Activated CD4-positive, alpha-beta T cell treated with anti-CD3 and anti-CD28 coated beads, Interleukin-2, amount 10 ng/mL, durations not matched to agents 7 days and 5 days (primary cell): Measurements from ENCODE around the gene TRIM56. TPM values are rescaled to one million over a fixed set of nuclear protein-coding genes. Genes with fewer than 3 reads are reported as not detected.
A peak's percentile ranks its signal among the peaks of the same experiment; 100 is the strongest.
"Not testable (repeated sequence)": the region's sequence is repeated elsewhere in the genome, so short reads cannot be mapped to it uniquely, and the experiment has no call there.

Experiments
- CTCF ChIA-PET: fragments of 350-600 bp; sonication (Branson Sonifier 250); formaldehyde crosslinking; loops from one replicate; lab custom pipeline; 2021; ENCODE audit warnings: antibody characterized with exemption; lab: Charles Lee
- POLR2A ChIA-PET: fragments of 350-600 bp; sonication (Branson Sonifier 250); formaldehyde crosslinking; loops from one replicate; lab custom pipeline; 2021; ENCODE audit warnings: antibody characterized with exemption; lab: Charles Lee
- DNase-seq: peaks from one replicate; pipeline ENCODE4 v3.0.0-alpha.2; 2020
- H3K27ac Mint-ChIP-seq: one replicate; pipeline ENCODE4 v1.8.0; 2021; ENCODE audit warnings: mild to moderate bottlenecking, moderate library complexity, mixed read lengths
- H3K27me3 Mint-ChIP-seq: one replicate; pipeline ENCODE4 v1.8.0; 2021; ENCODE audit warnings: mixed read lengths
- H3K36me3 Mint-ChIP-seq: one replicate; pipeline ENCODE4 v1.8.0; 2021; ENCODE audit warnings: low read depth, mixed read lengths
- H3K4me1 Mint-ChIP-seq: one replicate; pipeline ENCODE4 v1.8.0; 2021; ENCODE audit warnings: mixed read lengths
- H3K4me3 Mint-ChIP-seq: one replicate; pipeline ENCODE4 v1.8.0; 2021; ENCODE audit warnings: mild to moderate bottlenecking, moderate library complexity, mixed read lengths
- H3K9me3 Mint-ChIP-seq: one replicate; pipeline ENCODE4 v1.8.0; 2021; ENCODE audit warnings: mixed read lengths
- total RNA-seq, 2 experiments: library from RNA; stranded (reverse); gene quantifications; one replicate each; pipeline ENCODE4 v1.2.3, GENCODE V29; 2021

Gene TRIM56
- total RNA-seq, 2 experiments from 2014 or later, result 54.2 to 72.3 TPM

GRCh38 chr7:101094791-101095375 is 9.6 kb downstream of the TRIM56 start:
- ChIA-PET POLR2A (no interaction called here), CTCF (interaction anchor here (0.5 to 2.1 kb wide), 6 partner anchors 10 to 623 kb away, joined by 3 to 6 read pairs (median 4); partner anchors contain the start of gene TRIM56)
- Mint-ChIP-seq H3K27ac (no peak overlapping the region), H3K36me3 (peaks cover 28% of the 10 kb centered on the region), H3K27me3 (peaks cover under 1% of the 10 kb centered on the region), H3K4me3 (no peak overlapping the region), H3K9me3 (no peaks in the 10 kb centered on the region), H3K4me1 (peaks cover 7% of the 10 kb centered on the region)
- DNase-seq, result peak; percentile 21

GRCh38 chr7:101096331-101096956 is 11.2 kb downstream of the TRIM56 start:
- Mint-ChIP-seq H3K4me1 (peaks cover 4% of the 10 kb centered on the region), H3K4me3 (no peak overlapping the region), H3K27ac (no peak overlapping the region)

GRCh38 chr7:101096957-101097347 is 11.7 kb downstream of the TRIM56 start:
- H3K27me3 Mint-ChIP-seq, result peaks cover 4% of the 10 kb centered on the region
- CTCF ChIA-PET, result interaction anchor here (0.6 kb wide), 1 partner anchor 773 kb away, joined by 4 read pairs; no protein-coding TSS in a partner anchor
- no peak overlapping the region for H3K27ac Mint-ChIP-seq
- H3K4me3 Mint-ChIP-seq, result no peak overlapping the region
- H3K9me3 Mint-ChIP-seq, result no peaks in the 10 kb centered on the region
- no peak for DNase-seq
- H3K4me1 Mint-ChIP-seq, result peaks cover 4% of the 10 kb centered on the region
- POLR2A ChIA-PET, result no interaction called here
- peaks cover 16% of the 10 kb centered on the region for H3K36me3 Mint-ChIP-seq

More at GRCh38 chr7:101096331-101096956, 11.2 kb downstream of the TRIM56 start:
- Mint-ChIP-seq H3K9me3 (no peaks in the 10 kb centered on the region), H3K27me3 (peaks cover 2% of the 10 kb centered on the region), H3K36me3 (peaks cover 19% of the 10 kb centered on the region)
- no peak for DNase-seq
- POLR2A ChIA-PET, result interaction anchor here (0.6 kb wide), 1 partner anchor 56 kb away, joined by 3 read pairs; no protein-coding TSS in a partner anchor
- CTCF ChIA-PET, result interaction anchor here (0.6 to 2.1 kb wide), 3 partner anchors 10 to 17 kb away, joined by 3 to 6 read pairs (median 3); partner anchors contain the start of gene TRIM56

GRCh38 chr7:101097561-101097960 is 12.3 kb downstream of the TRIM56 start:
- H3K27me3 Mint-ChIP-seq, result peaks cover 5% of the 10 kb centered on the region
- no peak overlapping the region for H3K4me3 Mint-ChIP-seq
- H3K36me3 Mint-ChIP-seq, result peaks cover 16% of the 10 kb centered on the region
- H3K27ac Mint-ChIP-seq, result no peak overlapping the region
- no peaks in the 10 kb centered on the region for H3K9me3 Mint-ChIP-seq
- no peak for DNase-seq
- H3K4me1 Mint-ChIP-seq, result peaks cover 4% of the 10 kb centered on the region
- POLR2A ChIA-PET, result no interaction called here
- CTCF ChIA-PET, result interaction anchor here (0.6 kb wide), 1 partner anchor 774 kb away, joined by 4 read pairs; no protein-coding TSS in a partner anchor

- POLR2A ChIA-PET, result no interaction called here
- Mint-ChIP-seq H3K4me3 (no peak overlapping the region), H3K36me3 (peaks cover 5% of the 10 kb centered on the region), H3K27me3 (peaks cover 11% of the 10 kb centered on the region), H3K9me3 (no peaks in the 10 kb centered on the region), H3K27ac (no peak overlapping the region), H3K4me1 (peaks cover 2% of the 10 kb centered on the region)
- CTCF ChIA-PET, result interaction anchor here (0.7 to 1.9 kb wide), 5 partner anchors 28 to 244 kb away, joined by 4 read pairs; no protein-coding TSS in a partner anchor
- DNase-seq, result no peak
Observed at GRCh38 chr7:101099969-101100781, 14.9 kb downstream of the TRIM56 start.

GRCh38 chr7:101100858-101101847 is 15.9 kb downstream of the TRIM56 start:
- Mint-ChIP-seq H3K9me3 (no peaks in the 10 kb centered on the region), H3K36me3 (no peaks in the 10 kb centered on the region), H3K4me1 (peaks cover 2% of the 10 kb centered on the region), H3K27me3 (peaks cover 11% of the 10 kb centered on the region), H3K27ac (no peak overlapping the region), H3K4me3 (no peak overlapping the region)
- no peak for DNase-seq
- ChIA-PET CTCF (interaction anchor here (0.7 to 0.8 kb wide), 3 partner anchors 16 to 489 kb away, joined by 3 to 5 read pairs (median 3); partner anchors contain the start of gene TRIM56), POLR2A (no interaction called here)

GRCh38 chr7:101102026-101102425 is 16.7 kb downstream of the TRIM56 start:
- CTCF ChIA-PET, result interaction anchor here (0.8 kb wide), 1 partner anchor 17 kb away, joined by 3 read pairs; the partner anchor contains the start of gene TRIM56
- H3K4me3 Mint-ChIP-seq, result no peak overlapping the region
- no peaks in the 10 kb centered on the region for H3K9me3 Mint-ChIP-seq
- no peak for DNase-seq
- peaks cover 2% of the 10 kb centered on the region for H3K4me1 Mint-ChIP-seq
- POLR2A ChIA-PET, result no interaction called here
- H3K27me3 Mint-ChIP-seq, result peaks cover 12% of the 10 kb centered on the region
- no peak overlapping the region for H3K27ac Mint-ChIP-seq
- H3K36me3 Mint-ChIP-seq, result no peaks in the 10 kb centered on the region

- H3K27ac Mint-ChIP-seq, H3K36me3 Mint-ChIP-seq, H3K9me3 Mint-ChIP-seq, H3K4me1 Mint-ChIP-seq, DNase-seq, POLR2A ChIA-PET, H3K4me3 Mint-ChIP-seq, CTCF ChIA-PET: not testable (repeated sequence)
- peaks cover 12% of the 10 kb centered on the region for H3K27me3 Mint-ChIP-seq
Observed at GRCh38 chr7:101103701-101104100, 18.4 kb downstream of the TRIM56 start.

GRCh38 chr7:101104193-101104713 is 19.0 kb downstream of the TRIM56 start:
- H3K36me3 Mint-ChIP-seq, result no peaks in the 10 kb centered on the region
- H3K4me3 Mint-ChIP-seq, result no peak overlapping the region
- peaks cover 12% of the 10 kb centered on the region for H3K27me3 Mint-ChIP-seq
- DNase-seq, result no peak
- no peak overlapping the region for H3K27ac Mint-ChIP-seq
- H3K9me3 Mint-ChIP-seq, result no peaks in the 10 kb centered on the region
- POLR2A ChIA-PET, result no interaction called here
- H3K4me1 Mint-ChIP-seq, result peaks cover 2% of the 10 kb centered on the region
- CTCF ChIA-PET, result interaction anchor here (0.6 kb wide), 1 partner anchor 211 kb away, joined by 3 read pairs; no protein-coding TSS in a partner anchor

- H3K4me1 Mint-ChIP-seq, result peaks cover 2% of the 10 kb centered on the region
- POLR2A ChIA-PET, result no interaction called here
- no peak overlapping the region for H3K27ac Mint-ChIP-seq
- CTCF ChIA-PET, result interaction anchor here (0.6 to 1.2 kb wide), 2 partner anchors 20 to 210 kb away, joined by 3 read pairs; partner anchors contain the start of gene TRIM56
- no peaks in the 10 kb centered on the region for H3K9me3 Mint-ChIP-seq
- no peak overlapping the region for H3K4me3 Mint-ChIP-seq
- no peak for DNase-seq
- H3K36me3 Mint-ChIP-seq, result no peaks in the 10 kb centered on the region
- peaks cover 12% of the 10 kb centered on the region for H3K27me3 Mint-ChIP-seq
Observed at GRCh38 chr7:101104799-101105198, 19.5 kb downstream of the TRIM56 start.

GRCh38 chr7:101105248-101105647 is 20.0 kb downstream of the TRIM56 start:
- H3K4me3 Mint-ChIP-seq, H3K4me1 Mint-ChIP-seq, POLR2A ChIA-PET, H3K36me3 Mint-ChIP-seq, DNase-seq, H3K9me3 Mint-ChIP-seq, H3K27ac Mint-ChIP-seq: not testable (repeated sequence)
- CTCF ChIA-PET, result interaction anchor here (1.2 kb wide), 1 partner anchor 20 kb away, joined by 3 read pairs; the partner anchor contains the start of gene TRIM56
- H3K27me3 Mint-ChIP-seq, result peaks cover 11% of the 10 kb centered on the region
